ENCODE data around the gene GSTK1. TPM values are rescaled to one million over a fixed set of nuclear protein-coding genes. Genes with fewer than 3 reads are reported as not detected.

GSTK1 gene
- total and polyA plus RNA-seq, 9 of the 15 experiments (the other 6 are each of a cell fraction or from before 2014, with no cell fraction given), result 155 to 441 (median 233) TPM

DNA sequence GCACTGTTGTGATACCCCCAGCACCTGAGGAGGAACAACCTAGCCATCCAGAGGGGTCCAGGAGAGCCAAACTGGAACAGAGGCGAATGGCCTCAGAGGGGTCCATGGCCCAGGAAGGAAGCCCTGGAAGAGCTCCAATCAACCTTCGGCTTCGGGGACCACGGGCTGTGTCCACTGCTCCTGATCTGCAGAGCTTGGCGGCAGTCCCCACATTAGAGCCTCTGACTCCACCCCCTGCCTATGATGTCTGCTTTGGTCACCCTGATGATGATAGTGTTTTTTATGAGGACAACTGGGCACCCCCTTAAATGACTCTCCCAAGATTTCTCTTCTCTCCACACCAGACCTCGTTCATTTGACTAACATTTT is 23.3 kb downstream of the GSTK1 start:
- in situ Hi-C loops (cut with MboI), result no loop called here
- CTCF ChIA-PET (ENCODE audit: low intra/inter-chr PET ratio), result no interaction called here
- Histone ChIP-seq H2AFZ (ENCODE audit: low read depth, low read length) (no peak overlapping the region), H3K36me3 (ENCODE audit: control insufficient read depth, insufficient read depth, low read length) (peaks cover 21% of the 10 kb centered on the region; the same call in 2 of the 3 replicates), H3K9me3 (replicated peaks; ENCODE audit: control insufficient read depth, insufficient read depth, low read depth, low read length) (peaks cover 7% of the 10 kb centered on the region), H3K9me1 (ENCODE audit: control insufficient read depth, insufficient read depth, low read length) (peaks cover 4% of the 10 kb centered on the region), H3K27me3 (ENCODE audit: control insufficient read depth in 2 of 2, insufficient read depth in 2 of 2, low read length in 2 of 2) (no peaks in the 10 kb centered on the region), H3K4me2 (ENCODE audit: insufficient read depth, low read length) (no peak overlapping the region), H3K79me2 (ENCODE audit: control insufficient read depth, insufficient read depth, low read length) (peaks cover 33% of the 10 kb centered on the region), H3K4me3 (no peak overlapping the region), H3K27ac (ENCODE audit: extremely low read depth, low read depth, low read length) (no peak overlapping the region), H3K4me1 (replicated peaks in 1 of 2; ENCODE audit: control insufficient read depth in 2 of 2, insufficient read depth in 2 of 2, low read length in 2 of 2) (peaks cover 26 to 28% of the 10 kb centered on the region in 2 experiments; a peak in 4 of 5 replicates), H4K20me1 (replicated peaks; ENCODE audit: control insufficient read depth, insufficient read depth, low read length) (no peaks in the 10 kb centered on the region; the same call in 1 of the 2 replicates), H3K9ac (ENCODE audit: insufficient read depth in 1 of 2, low read depth in 2 of 2, low read length in 2 of 2) (no peak overlapping the region)
- no peak for ATAC-seq
- no peak for FAIRE-seq
- POLR2A ChIA-PET, result no interaction called here
- DNase-seq (ENCODE audit: extremely low read depth in 1 of 4, low spot score in 3 of 4), result peak in 1 of 4 experiments; percentile 10
- WGBS (ENCODE audit: insufficient coverage, low coverage, missing lambda C conversion rate), result 80% methylated on average over 6 of the region's 6 CpGs
- no TSS peak for BruUV-seq (replicated peaks)
- TF ChIP-seq SMARCA4 (IDR thresholded peaks at IDR 0.05) (no peak), THRA (IDR thresholded peaks at IDR 0.05) (no peak), CREB1 (IDR thresholded peaks at IDR 0.05) (peak; percentile 62), CREB1 (CRISPR knock-in tag; IDR thresholded peaks at IDR 0.05) (no peak), ZNF592 (IDR thresholded peaks at IDR 0.05) (no peak), ZNF408 (CRISPR knock-in tag; IDR thresholded peaks at IDR 0.05; ENCODE audit: low read depth) (no peak)
- intact Hi-C loops (cut with micrococcal nuclease), result no loop called here

Measured in K562 (cell line).